NCI-H446 treated with DMSO at 0.1 percent for 48 hours (cell line): ENCODE results near the gene PRKD2.
"Not testable (repeated sequence)": the region's sequence is repeated elsewhere in the genome, so short reads cannot be mapped to it uniquely, and the experiment has no call there.

Experiments used
- DNase-seq: peaks from one replicate; lab custom pipeline; 2025; lab: John Stamatoyannopoulos, UW

PRKD2 gene

DNA sequence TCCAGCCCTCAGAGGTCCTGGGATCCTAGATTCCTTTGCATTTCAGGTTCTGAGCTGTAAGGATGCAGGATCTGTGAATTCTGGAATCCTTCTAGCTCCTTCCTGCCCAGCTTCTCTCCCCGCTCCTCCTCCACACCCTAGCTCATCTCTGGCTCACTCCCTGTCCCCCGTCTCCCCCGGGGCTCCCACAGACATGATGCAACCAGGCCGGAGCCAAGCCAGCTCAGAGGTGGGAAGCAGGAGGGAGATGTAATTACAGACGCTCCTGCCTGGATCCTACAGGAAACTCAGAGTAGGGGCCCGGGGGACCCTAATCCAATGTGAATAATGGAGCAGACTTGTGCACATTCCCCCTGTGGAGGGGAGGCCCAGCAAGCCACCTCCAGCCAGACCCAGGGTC is 85.4 kb downstream of the PRKD2 start:
- DNase-seq, result no peak

DNA sequence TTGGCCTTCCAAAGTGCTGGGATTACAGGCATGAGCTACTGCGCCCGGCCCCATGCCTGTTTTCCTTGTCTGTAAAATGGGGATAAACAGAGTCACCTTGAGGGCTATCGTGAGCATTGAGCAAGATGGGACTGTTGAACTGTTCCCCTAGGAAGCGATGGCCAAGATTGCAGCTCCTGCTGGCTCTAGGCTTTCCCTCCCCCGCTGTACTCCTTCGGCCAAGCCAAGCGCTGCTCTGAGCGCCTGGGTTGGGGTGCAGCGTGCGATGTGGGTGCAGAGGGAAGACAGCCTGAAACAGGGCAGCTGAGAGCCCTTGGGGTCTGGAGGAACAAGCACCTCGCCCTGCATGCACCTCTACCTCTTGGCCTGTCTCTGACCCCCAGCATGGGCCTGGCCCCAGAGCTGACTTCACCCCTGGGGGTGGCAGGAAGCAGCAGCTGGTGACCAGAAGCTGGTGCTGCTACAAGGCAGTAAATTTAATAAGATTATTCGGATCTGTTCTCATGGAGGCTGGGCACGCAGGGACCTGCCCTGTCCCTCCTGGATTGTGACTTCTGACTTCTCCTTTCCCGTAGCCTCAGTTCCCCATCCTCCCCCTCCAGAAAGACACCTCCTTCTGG is 86.2 kb downstream of the PRKD2 start:
- DNase-seq, result no peak

DNA sequence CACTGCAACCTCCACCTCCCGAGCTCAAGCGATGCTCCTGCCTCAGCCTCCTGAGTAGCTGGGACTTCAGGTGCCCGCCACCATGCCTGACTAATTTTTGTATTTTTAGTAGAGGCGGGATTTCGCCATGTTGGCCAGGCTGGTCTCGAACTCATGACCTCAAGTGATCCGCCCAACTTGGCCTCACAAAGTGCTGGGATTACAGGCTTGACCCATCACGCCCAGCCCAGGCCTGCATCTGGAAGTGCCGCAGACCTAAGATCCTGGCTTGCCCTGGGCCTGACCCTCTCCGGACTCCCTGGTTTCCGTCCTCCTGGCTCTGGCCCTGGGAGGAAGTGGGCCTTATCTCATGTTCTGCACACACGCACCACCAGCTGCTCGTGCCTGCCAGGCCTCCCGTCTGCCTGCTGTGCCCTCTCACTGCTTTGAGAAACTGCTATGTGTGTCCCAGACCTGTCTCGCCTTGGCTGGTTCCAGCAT is 87.3 kb downstream of the PRKD2 start:
- DNase-seq, result no peak

DNA sequence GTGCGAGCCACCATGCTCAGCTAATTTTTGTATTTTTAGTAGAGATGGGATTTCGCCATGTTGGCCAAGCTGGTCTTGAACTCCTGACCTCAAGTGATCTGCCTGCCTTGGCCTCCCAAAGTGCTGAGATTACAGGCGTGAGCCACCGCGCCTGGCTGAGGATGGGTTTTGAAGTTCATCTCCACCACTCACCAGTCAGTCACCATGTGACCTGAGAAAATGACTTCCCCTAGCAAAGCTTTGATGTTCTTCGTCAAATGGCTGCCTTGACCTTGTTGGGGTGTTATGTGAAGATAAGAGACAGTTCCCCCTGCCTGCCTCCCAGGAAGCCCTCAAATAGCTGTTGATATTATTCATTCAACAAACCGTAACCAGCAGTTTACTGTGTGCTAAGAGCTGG is 87.9 kb downstream of the PRKD2 start:
- DNase-seq, result not testable (repeated sequence)

DNA sequence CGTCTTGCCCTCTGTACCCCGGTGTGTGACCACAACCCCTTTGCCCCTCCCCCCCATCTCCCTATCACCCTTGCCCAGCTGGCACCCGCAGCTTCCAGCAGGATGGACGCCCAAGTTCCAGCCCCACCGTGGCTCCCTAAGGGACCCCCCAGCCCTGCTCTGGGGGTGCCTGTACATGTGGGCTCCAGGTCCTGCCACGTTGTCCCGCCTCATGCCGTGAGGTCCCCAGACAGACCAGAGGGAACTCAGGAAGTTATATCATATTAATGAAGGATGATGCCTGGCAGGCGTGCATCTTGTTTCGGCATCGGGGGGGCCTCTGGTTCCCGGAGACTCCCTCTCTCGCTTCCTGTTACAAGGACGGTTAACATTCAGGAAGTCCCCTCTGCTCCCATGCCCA is 90.5 kb downstream of the PRKD2 start:
- DNase-seq, result no peak

DNA sequence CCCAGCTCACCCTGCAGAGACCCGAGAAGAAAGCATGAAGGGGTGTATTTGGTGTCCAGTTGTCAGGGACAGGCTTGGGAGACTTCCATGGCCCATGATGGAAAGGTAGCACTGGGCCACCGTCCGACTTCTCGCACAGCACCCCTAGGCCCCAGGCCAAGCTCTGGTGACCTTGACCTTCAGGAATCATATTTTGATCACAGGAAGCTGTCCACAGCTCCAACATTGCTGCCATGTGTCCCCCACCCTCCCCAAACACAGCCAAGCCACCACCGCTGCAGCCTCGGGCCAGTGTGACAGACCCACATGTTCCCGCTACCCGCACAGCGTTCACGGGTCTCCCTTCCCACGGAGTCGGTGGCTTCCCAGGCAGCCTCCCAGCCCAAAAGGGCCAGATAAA is 91.2 kb downstream of the PRKD2 start:
- no peak for DNase-seq

DNA sequence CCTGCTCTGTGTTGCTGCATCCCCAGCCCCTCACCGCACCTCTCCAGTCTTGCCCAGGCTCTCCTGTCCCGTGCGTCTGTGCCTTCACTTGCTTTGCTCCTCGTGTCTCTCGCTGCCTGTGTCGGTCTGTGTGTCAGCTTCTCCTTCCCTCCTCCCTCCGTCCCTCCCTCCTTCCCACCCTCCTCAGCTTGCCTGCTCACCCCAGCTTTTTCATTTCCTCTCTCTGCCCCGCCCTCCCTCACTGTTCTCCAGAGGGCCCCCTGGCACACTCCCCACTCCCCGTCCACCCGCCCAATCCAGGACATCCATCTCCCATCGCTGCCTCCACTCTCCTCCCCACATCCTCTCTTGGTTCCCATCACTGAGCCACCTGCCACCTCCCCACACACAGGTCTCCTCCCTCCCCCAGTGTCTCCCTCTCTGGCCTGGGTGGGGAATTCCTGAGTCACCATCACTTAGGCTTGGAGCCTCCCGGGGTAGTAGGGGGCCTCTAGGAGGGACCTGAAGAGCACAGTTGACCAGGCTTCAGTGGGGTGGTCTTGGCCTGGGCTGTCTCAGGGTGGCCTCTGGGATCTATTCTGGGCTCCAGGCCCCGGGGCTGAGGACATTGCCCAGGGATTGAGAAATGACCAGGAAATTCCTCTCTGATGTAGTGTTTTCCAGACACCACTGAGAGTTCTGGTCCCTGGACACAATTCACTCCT is 91.8 kb downstream of the PRKD2 start, which contains the start of gene PTGIR:
Gene PTGIR, minus strand, starts transcription at position 132 of the 704 bp plus-strand sequence. CDS start 864 bp downstream, outside the sequence.
- DNase-seq, result no peak
